ENCODE data around the gene RSPRY1.
"Not testable (repeated sequence)": the region's sequence is repeated elsewhere in the genome, so short reads cannot be mapped to it uniquely, and the experiment has no call there.

Gene RSPRY1

GRCh38 chr16:57257455-57258070 lies 71.4 kb downstream of the RSPRY1 start:
- DNase-seq: no peak

- DNase-seq: no peak
Measured at GRCh38 chr16:57258226-57258909, 72.2 kb downstream of the RSPRY1 start.

- no peak for DNase-seq
Measured at GRCh38 chr16:57258910-57259475, 72.9 kb downstream of the RSPRY1 start.

- DNase-seq: no peak
Measured at GRCh38 chr16:57260294-57260929, 74.3 kb downstream of the RSPRY1 start.

- no peak for DNase-seq
Measured at GRCh38 chr16:57261806-57262205, 75.7 kb downstream of the RSPRY1 start.

- DNase-seq: no peak
Measured at GRCh38 chr16:57262841-57263540, 76.9 kb downstream of the RSPRY1 start.

GRCh38 chr16:57263541-57264351 lies 77.6 kb downstream of the RSPRY1 start:
- no peak for DNase-seq

- DNase-seq: no peak
Measured at GRCh38 chr16:57264381-57264780, 78.3 kb downstream of the RSPRY1 start.

GRCh38 chr16:57264950-57265371 lies 78.8 kb downstream of the RSPRY1 start:
- no peak for DNase-seq

GRCh38 chr16:57265850-57266530 lies 79.9 kb downstream of the RSPRY1 start:
- DNase-seq: no peak

- no peak for DNase-seq
Measured at GRCh38 chr16:57266531-57267260, 80.6 kb downstream of the RSPRY1 start.

GRCh38 chr16:57267343-57267742 lies 81.2 kb downstream of the RSPRY1 start:
- DNase-seq: not testable (repeated sequence)

GRCh38 chr16:57268804-57269800 lies 83.0 kb downstream of the RSPRY1 start:
- DNase-seq: no peak

- no peak for DNase-seq
Measured at GRCh38 chr16:57270221-57271062, 84.3 kb downstream of the RSPRY1 start.

GRCh38 chr16:57271063-57271345 lies 84.9 kb downstream of the RSPRY1 start:
- no peak for DNase-seq

- no peak for DNase-seq
Measured at GRCh38 chr16:57271867-57272495, 85.9 kb downstream of the RSPRY1 start.

- no peak for DNase-seq
Measured at GRCh38 chr16:57273359-57273758, 87.2 kb downstream of the RSPRY1 start.

- DNase-seq: no peak
Measured at GRCh38 chr16:57273826-57274225, 87.7 kb downstream of the RSPRY1 start.

Measured in NCI-H1436 treated with DMSO at 0.1 percent for 48 hours (cell line).